B cell (primary cell): ENCODE results near the gene CYP20A1.

Experiments
- CTCF ChIP-seq: fragments of 200-600 bp; IDR thresholded peaks from one replicate; pipeline ENCODE4 v1.8.0; 2022; ENCODE audit warnings: antibody characterized with exemption, mild to moderate bottlenecking
- EZH2 ChIP-seq: IDR thresholded peaks from 2 replicates; pipeline ENCODE4 v1.6.1; 2012; ENCODE audit warnings: borderline replicate concordance, low read depth, mild to moderate bottlenecking, moderate library complexity, low read length; ENCODE audit not compliant: insufficient read depth, poor library complexity, severe bottlenecking

GRCh38 chr2:203327901-203328759, 89.3 kb downstream of the CYP20A1 start, which contains the start of gene ABI2:
- no peak for TF ChIP-seq CTCF
- TF ChIP-seq EZH2 = no peak
